ENCODE results near the gene TCEAL7. TPM values are rescaled to one million over a fixed set of nuclear protein-coding genes. Genes with fewer than 3 reads are reported as not detected.

TCEAL7 gene
- total and polyA plus RNA-seq, 4 donors, result 0.49 to 1.1 (median 0.56) TPM

DNA sequence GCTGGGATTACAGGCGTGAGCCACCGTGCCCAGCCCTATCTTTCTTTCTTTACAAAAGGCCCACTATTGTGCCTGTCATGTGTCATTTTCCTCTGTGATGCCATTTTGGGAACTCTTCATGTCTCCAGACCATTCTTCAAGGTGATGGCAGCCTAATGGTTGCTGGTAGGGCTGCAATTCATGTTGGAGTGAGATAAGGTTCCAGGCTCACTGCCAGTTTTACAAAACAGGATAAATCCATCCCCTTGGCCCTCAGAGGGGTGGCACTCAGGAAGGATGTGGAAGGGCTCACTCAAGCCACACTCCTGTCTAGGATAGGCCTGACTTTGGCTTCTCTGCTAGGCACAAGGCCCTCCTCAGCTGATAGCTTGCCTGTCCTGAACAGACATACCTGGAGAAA lies 30.1 kb downstream of the TCEAL7 start:
- H3K36me3 ChIP-seq (ENCODE audit: control insufficient read depth in 4 of 4, insufficient read depth in 3 of 4, low read depth in 1 of 4, low read length in 3 of 4), result no peaks in the 10 kb centered on the region
- H3K27me3 ChIP-seq (ENCODE audit: control insufficient read depth in 4 of 4, insufficient read depth in 4 of 4, low read length in 3 of 4), result no peaks in the 10 kb centered on the region
- no peak overlapping the region for H3K27ac ChIP-seq (ENCODE audit: low read depth in 1 of 2, low read length in 2 of 2)
- no peak overlapping the region for H3K9ac ChIP-seq (ENCODE audit: low read depth in 1 of 2, low read length in 2 of 2)
- H3K4me1 ChIP-seq (ENCODE audit: control insufficient read depth in 4 of 4, insufficient read depth in 4 of 4, low read length in 3 of 4), result no peaks in the 10 kb centered on the region
- H3K9me3 ChIP-seq (ENCODE audit: control insufficient read depth in 4 of 4, low read length in 3 of 4), result no peaks in the 10 kb centered on the region
- 88% methylated on average over 2 of the region's 2 CpGs for WGBS
- no peak for DNase-seq (ENCODE audit: low spot score)
- no peak overlapping the region for H3K4me3 ChIP-seq (ENCODE audit: low read depth in 1 of 3, low read length in 3 of 3)
- TF ChIP-seq, protein P1, sequence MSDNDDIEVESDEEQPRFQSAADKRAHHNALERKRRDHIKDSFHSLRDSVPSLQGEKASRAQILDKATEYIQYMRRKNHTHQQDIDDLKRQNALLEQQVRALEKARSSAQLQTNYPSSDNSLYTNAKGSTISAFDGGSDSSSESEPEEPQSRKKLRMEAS (IDR thresholded peaks at IDR 0.05), result no peak
- no peak for TF ChIP-seq SP1 (IDR thresholded peaks at IDR 0.05)
- TF ChIP-seq FOXA2 (IDR thresholded peaks at IDR 0.05), result no peak
- no peak for TF ChIP-seq HNF4G (IDR thresholded peaks at IDR 0.05)
- no peak for TF ChIP-seq JUND (IDR thresholded peaks at IDR 0.05)
- TF ChIP-seq, protein P2, sequence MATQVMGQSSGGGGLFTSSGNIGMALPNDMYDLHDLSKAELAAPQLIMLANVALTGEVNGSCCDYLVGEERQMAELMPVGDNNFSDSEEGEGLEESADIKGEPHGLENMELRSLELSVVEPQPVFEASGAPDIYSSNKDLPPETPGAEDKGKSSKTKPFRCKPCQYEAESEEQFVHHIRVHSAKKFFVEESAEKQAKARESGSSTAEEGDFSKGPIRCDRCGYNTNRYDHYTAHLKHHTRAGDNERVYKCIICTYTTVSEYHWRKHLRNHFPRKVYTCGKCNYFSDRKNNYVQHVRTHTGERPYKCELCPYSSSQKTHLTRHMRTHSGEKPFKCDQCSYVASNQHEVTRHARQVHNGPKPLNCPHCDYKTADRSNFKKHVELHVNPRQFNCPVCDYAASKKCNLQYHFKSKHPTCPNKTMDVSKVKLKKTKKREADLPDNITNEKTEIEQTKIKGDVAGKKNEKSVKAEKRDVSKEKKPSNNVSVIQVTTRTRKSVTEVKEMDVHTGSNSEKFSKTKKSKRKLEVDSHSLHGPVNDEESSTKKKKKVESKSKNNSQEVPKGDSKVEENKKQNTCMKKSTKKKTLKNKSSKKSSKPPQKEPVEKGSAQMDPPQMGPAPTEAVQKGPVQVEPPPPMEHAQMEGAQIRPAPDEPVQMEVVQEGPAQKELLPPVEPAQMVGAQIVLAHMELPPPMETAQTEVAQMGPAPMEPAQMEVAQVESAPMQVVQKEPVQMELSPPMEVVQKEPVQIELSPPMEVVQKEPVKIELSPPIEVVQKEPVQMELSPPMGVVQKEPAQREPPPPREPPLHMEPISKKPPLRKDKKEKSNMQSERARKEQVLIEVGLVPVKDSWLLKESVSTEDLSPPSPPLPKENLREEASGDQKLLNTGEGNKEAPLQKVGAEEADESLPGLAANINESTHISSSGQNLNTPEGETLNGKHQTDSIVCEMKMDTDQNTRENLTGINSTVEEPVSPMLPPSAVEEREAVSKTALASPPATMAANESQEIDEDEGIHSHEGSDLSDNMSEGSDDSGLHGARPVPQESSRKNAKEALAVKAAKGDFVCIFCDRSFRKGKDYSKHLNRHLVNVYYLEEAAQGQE (IDR thresholded peaks at IDR 0.05), result no peak
- TF ChIP-seq EGR1 (IDR thresholded peaks at IDR 0.05; ENCODE audit: low read depth in 2 of 2), result no peak
- TF ChIP-seq GABPA (IDR thresholded peaks at IDR 0.05 in 1 of 2, conservative IDR thresholded peaks at IDR 0.05 in 1 of 2), result no peak
- TF ChIP-seq RAD21 (IDR thresholded peaks at IDR 0.05), result no peak
- TF ChIP-seq HNF4A (conservative IDR thresholded peaks at IDR 0.05), result no peak
- no peak for TF ChIP-seq YY1 (IDR thresholded peaks at IDR 0.05)
- TF ChIP-seq TAF1 (conservative IDR thresholded peaks at IDR 0.05), result no peak
- no peak for TF ChIP-seq FOXA1 (IDR thresholded peaks at IDR 0.05)
- TF ChIP-seq RXRA (IDR thresholded peaks at IDR 0.05), result no peak
- TF ChIP-seq, protein P3, sequence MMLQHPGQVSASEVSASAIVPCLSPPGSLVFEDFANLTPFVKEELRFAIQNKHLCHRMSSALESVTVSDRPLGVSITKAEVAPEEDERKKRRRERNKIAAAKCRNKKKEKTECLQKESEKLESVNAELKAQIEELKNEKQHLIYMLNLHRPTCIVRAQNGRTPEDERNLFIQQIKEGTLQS (IDR thresholded peaks at IDR 0.05), result no peak
- TF ChIP-seq, protein P4, sequence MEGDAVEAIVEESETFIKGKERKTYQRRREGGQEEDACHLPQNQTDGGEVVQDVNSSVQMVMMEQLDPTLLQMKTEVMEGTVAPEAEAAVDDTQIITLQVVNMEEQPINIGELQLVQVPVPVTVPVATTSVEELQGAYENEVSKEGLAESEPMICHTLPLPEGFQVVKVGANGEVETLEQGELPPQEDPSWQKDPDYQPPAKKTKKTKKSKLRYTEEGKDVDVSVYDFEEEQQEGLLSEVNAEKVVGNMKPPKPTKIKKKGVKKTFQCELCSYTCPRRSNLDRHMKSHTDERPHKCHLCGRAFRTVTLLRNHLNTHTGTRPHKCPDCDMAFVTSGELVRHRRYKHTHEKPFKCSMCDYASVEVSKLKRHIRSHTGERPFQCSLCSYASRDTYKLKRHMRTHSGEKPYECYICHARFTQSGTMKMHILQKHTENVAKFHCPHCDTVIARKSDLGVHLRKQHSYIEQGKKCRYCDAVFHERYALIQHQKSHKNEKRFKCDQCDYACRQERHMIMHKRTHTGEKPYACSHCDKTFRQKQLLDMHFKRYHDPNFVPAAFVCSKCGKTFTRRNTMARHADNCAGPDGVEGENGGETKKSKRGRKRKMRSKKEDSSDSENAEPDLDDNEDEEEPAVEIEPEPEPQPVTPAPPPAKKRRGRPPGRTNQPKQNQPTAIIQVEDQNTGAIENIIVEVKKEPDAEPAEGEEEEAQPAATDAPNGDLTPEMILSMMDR (IDR thresholded peaks at IDR 0.05; ENCODE audit: low read depth, low read length, missing input control), result no peak
- no peak for TF ChIP-seq NR2F2 (IDR thresholded peaks at IDR 0.05)
- TF ChIP-seq, protein P5, sequence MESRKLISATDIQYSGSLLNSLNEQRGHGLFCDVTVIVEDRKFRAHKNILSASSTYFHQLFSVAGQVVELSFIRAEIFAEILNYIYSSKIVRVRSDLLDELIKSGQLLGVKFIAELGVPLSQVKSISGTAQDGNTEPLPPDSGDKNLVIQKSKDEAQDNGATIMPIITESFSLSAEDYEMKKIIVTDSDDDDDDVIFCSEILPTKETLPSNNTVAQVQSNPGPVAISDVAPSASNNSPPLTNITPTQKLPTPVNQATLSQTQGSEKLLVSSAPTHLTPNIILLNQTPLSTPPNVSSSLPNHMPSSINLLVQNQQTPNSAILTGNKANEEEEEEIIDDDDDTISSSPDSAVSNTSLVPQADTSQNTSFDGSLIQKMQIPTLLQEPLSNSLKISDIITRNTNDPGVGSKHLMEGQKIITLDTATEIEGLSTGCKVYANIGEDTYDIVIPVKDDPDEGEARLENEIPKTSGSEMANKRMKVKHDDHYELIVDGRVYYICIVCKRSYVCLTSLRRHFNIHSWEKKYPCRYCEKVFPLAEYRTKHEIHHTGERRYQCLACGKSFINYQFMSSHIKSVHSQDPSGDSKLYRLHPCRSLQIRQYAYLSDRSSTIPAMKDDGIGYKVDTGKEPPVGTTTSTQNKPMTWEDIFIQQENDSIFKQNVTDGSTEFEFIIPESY (IDR thresholded peaks at IDR 0.05), result no peak
